H7 (cell line): ENCODE measurements around the gene PCDHGC4. TPM values are rescaled to one million over a fixed set of nuclear protein-coding genes. Genes with fewer than 3 reads are reported as not detected.

Source experiments
- DNase-seq: peaks from one replicate; pipeline ENCODE4 v3.0.0; 2012
- H3K27me3 ChIP-seq: 2 replicates; pipeline ENCODE4 v1.6.0; 2011; ENCODE audit warnings: mild to moderate bottlenecking, low read length; ENCODE audit not compliant: control insufficient read depth, insufficient read depth
- H3K36me3 ChIP-seq: replicated peaks from 2 replicates; pipeline ENCODE4 v1.5.1; 2011; ENCODE audit warnings: low read length; ENCODE audit not compliant: control insufficient read depth, insufficient read depth
- H3K4me3 ChIP-seq: 2 replicates; pipeline ENCODE4 v1.5.1; 2011; ENCODE audit warnings: low read depth, mild to moderate bottlenecking, control low read depth, low read length, moderate library complexity; ENCODE audit not compliant: insufficient read depth
- total RNA-seq: library from RNA; depleted of rRNA; stranded (reverse); fragments of >200 nt; shearing (Covaris generic); gene quantifications from 2 replicates; pipeline ENCODE4 v1.2.3, GENCODE V29; 2014

PCDHGC4 gene
- total RNA-seq, 1 experiment from 2014 or later, result 9.9 TPM

DNA sequence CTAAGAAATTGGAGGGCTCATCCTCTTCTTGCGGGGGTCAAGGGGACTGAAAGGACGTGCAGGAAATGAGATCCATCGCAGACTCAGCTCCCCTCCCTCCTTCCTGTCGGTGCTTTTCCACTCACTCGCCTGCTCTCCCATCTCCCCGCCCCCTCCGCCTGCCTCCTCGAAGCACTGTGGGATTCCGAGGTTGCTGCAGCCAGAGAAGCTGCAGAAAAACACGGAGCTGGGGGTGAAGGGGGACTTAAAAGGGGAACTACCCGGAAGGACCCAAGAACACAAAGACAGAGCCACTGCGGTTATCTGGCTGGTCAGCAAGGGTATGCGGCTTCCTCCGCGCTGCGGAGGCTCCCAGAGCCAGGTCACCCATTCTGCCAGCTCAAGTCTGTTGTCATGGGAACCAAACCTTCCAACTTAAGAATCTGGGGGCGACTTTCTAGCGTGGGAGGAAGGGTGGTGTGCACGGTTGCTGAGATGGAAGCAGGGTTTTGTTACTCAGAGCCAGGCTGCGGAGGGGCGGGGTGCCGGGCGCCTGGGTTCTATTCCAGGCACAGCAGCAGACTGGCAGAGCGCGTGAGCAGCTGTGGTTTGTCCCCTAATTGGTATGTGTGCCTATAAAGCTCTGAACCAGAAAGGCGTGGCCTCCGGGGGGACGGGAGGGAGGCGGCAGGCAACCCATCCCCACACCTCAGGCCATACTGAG is 28.9 kb downstream of the PCDHGC4 start:
- Histone ChIP-seq H3K27me3 (peaks cover 2% of the 10 kb centered on the region; the same call in 1 of the 2 replicates), H3K4me3 (peak overlapping the region; percentile 71), H3K36me3 (peaks cover 9% of the 10 kb centered on the region)
- peak; percentile 86 for DNase-seq

DNA sequence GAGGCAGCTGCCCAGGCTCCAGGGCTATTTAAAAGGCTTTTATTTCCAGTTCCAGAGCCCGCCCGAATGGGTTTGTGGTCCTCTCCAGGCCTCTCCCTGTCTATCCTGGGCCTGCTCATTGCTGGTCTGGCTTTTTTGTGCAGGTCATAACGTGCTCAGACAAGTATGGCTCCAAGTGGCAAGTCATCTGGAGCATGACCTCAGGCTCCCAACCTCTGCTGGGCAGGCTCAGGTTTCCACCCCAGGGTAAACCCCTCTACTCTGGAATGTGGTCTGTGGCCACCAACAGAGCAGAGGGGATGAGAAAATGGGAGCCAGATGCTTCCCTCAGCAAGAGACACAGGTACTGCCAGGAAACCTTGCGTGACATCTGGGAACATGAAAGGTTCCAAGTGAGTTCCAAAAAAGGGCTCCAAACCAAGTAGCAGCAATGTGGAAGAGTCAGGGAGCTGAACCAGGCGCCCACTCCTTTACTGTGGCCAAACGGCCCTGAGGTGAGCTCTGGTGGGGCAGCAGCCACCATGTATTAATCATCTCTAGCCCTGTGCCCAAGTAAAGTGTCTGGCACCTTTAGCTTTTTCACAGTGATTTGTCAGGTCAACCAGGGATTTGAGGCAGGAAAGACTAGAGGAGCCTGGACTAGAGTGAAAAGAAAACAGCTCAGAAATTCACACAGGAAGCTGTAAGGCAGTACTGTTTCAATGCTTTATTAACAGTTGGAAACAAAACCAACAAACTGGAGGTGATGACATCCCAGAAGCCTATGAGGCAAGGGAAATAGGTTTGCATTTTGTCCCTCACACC is 29.7 kb downstream of the PCDHGC4 start:
- Histone ChIP-seq H3K4me3 (no peak overlapping the region), H3K27me3 (peaks cover 2% of the 10 kb centered on the region; the same call in 1 of the 2 replicates), H3K36me3 (peaks cover 11% of the 10 kb centered on the region)
- DNase-seq, result peak; percentile 88

GRCh38 chr5:141515141-141515540 is 30.3 kb downstream of the PCDHGC4 start:
- Histone ChIP-seq H3K4me3 (no peak overlapping the region), H3K36me3 (peaks cover 11% of the 10 kb centered on the region), H3K27me3 (peaks cover 2% of the 10 kb centered on the region; the same call in 1 of the 2 replicates)
- no peak for DNase-seq

DNA sequence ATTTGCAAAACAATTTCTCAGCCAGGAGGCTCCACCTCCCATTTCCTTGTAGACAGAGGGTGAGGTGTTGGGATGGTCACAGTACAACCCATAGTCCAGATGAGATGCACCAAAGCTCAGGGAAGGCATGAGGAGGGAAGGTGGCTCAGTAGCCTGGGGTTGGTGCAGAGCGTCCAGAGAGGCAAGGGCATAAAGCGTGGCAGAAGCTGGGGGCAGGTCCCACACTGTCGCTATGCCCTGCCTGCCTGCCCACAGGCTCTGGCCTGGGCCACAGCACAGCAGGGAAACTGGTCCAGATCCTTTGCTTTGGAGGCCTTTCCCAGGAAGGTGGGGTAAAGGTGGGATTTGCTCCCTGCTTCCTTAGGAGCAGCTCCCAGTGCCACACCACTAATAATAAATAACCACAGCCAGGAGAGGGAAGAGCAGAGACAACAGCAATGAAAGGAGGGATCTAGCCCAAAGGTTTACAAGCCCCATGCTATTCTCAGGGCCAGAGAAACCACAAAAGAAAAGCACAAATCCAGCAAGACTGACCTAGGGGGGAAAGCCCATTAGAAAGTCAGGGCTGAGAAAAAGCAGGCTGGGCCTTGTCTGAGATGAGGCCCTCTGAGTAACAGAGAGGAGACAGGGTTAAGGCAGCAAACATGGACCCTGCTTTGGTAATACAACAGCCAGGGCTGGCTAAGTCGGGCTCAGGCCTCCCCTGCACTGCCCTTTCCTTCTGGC is 31.3 kb downstream of the PCDHGC4 start:
- no peak for DNase-seq
- no peak overlapping the region for H3K4me3 ChIP-seq
- peaks cover 2% of the 10 kb centered on the region; the same call in 1 of the 2 replicates for H3K27me3 ChIP-seq
- peaks cover 14% of the 10 kb centered on the region for H3K36me3 ChIP-seq

GRCh38 chr5:141516672-141517025 is 31.8 kb downstream of the PCDHGC4 start:
- Histone ChIP-seq H3K36me3 (peaks cover 17% of the 10 kb centered on the region), H3K27me3 (peaks cover 2% of the 10 kb centered on the region; the same call in 1 of the 2 replicates), H3K4me3 (no peak overlapping the region)
- DNase-seq, result no peak

DNA sequence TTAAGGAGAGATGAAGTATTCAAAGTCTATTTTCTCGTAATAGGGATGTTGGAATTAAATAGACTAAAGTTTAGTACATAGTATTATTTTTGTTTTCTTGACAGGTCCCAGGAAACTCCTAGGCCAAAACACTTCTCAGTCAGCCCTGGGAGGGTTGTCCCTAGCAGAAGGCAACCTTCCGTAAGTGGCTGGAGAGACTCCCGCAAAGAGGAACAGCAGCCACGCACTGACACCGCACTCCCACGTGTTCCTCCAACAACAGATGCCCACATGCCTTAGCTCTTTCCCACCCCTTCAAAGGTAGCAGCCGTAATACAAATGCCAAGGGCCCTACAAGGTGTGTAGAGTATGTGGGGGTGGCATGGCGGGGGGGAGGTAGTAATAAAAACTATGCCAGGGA is 32.5 kb downstream of the PCDHGC4 start:
- peaks cover 2% of the 10 kb centered on the region; the same call in 1 of the 2 replicates for H3K27me3 ChIP-seq
- no peak overlapping the region for H3K4me3 ChIP-seq
- no peak for DNase-seq
- peaks cover 20% of the 10 kb centered on the region for H3K36me3 ChIP-seq

DNA sequence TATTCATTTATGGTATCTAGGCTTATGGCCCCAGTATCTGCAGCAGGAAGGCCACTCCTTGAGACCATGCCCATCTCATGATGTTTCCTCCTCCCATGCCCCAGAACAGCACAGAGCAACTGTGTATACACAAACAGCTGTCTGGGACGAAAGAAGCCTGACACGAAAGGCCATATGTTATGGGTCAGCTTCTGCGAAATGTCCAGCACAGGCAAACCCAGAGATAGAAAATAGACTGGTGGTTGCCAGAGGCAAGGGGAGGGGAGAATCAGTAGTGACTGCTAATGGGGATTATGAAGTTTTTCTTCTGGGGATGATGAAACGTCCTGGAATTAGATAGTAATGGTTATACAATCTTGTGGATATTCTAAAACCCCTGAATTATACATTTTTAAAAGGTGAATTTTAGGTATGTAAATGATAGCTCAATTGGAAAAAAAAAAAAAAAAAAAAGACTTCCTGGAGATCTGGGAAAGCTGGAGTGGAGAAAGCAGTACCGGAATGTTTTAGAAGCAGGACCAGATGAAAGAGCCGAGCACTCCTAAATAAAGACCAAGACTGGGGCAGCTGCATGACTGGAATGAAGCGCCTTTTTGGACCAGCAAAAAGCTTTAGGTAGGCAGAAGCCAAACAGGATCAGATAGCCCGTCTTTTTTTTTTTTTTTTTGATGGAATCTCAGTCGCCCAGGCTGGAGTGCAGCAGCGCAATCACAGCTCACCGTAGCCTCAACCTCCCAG is 33.2 kb downstream of the PCDHGC4 start:
- Histone ChIP-seq H3K4me3 (no peak overlapping the region), H3K36me3 (peaks cover 20% of the 10 kb centered on the region), H3K27me3 (no peaks in the 10 kb centered on the region)
- DNase-seq, result no peak

- H3K4me3 ChIP-seq, result no peak overlapping the region
- peaks cover 22% of the 10 kb centered on the region for H3K36me3 ChIP-seq
- DNase-seq, result no peak
- H3K27me3 ChIP-seq, result no peaks in the 10 kb centered on the region
Measured at GRCh38 chr5:141518618-141519015, 33.8 kb downstream of the PCDHGC4 start.

GRCh38 chr5:141519605-141520565 is 35.1 kb downstream of the PCDHGC4 start:
- peaks cover 26% of the 10 kb centered on the region for H3K36me3 ChIP-seq
- DNase-seq, result no peak
- H3K4me3 ChIP-seq, result no peak overlapping the region
- no peaks in the 10 kb centered on the region for H3K27me3 ChIP-seq

- no peak for DNase-seq
- H3K4me3 ChIP-seq, result no peak overlapping the region
- peaks cover 29% of the 10 kb centered on the region for H3K36me3 ChIP-seq
- H3K27me3 ChIP-seq, result no peaks in the 10 kb centered on the region
Measured at GRCh38 chr5:141521244-141521781, 36.5 kb downstream of the PCDHGC4 start.

GRCh38 chr5:141522301-141522700 is 37.5 kb downstream of the PCDHGC4 start:
- no peak overlapping the region for H3K4me3 ChIP-seq
- no peak for DNase-seq
- no peaks in the 10 kb centered on the region for H3K27me3 ChIP-seq
- H3K36me3 ChIP-seq, result peaks cover 29% of the 10 kb centered on the region

- no peak overlapping the region for H3K4me3 ChIP-seq
- peaks cover 37% of the 10 kb centered on the region for H3K36me3 ChIP-seq
- no peak for DNase-seq
- H3K27me3 ChIP-seq, result no peaks in the 10 kb centered on the region
Measured at GRCh38 chr5:141523991-141524390, 39.2 kb downstream of the PCDHGC4 start.
